Mesodermal cell (in vitro differentiated cells): ENCODE results near the gene QSER1.

Experiments
- H3K27ac ChIP-seq: 2 replicates; pipeline ENCODE4 v1.7.0; 2013; ENCODE audit warnings: mild to moderate bottlenecking, low read depth, low read length, moderate library complexity; ENCODE audit not compliant: severe bottlenecking
- H3K36me3 ChIP-seq: 2 replicates; pipeline ENCODE4 v1.7.1; 2013; ENCODE audit warnings: mild to moderate bottlenecking, low read length, moderate library complexity; ENCODE audit not compliant: control insufficient read depth, insufficient read depth
- H3K4me1 ChIP-seq: one replicate; pipeline ENCODE4 v1.7.1; 2013; ENCODE audit warnings: mild to moderate bottlenecking, low read length; ENCODE audit not compliant: insufficient read depth, control insufficient read depth, poor library complexity, severe bottlenecking
- H3K4me3 ChIP-seq: 2 replicates; pipeline ENCODE4 v1.7.0; 2013; ENCODE audit warnings: low read length, control low read depth, mild to moderate bottlenecking; ENCODE audit not compliant: insufficient read depth, poor library complexity, severe bottlenecking; ENCODE audit errors: extremely low read depth
- H3K9me3 ChIP-seq: 2 replicates; pipeline ENCODE4 v1.7.1; 2013; ENCODE audit warnings: mild to moderate bottlenecking, low read length, moderate library complexity; ENCODE audit not compliant: control insufficient read depth
- WGBS, 2 experiments: methylation state at CpG; one replicate each; pipeline ENCODE4 v1.1.5; 2013; ENCODE audit warnings: missing lambda C conversion rate in 2 of 2; ENCODE audit not compliant: insufficient coverage in 2 of 2; 5-methylcytosine and 5-hydroxymethylcytosine counted together

QSER1 gene

DNA sequence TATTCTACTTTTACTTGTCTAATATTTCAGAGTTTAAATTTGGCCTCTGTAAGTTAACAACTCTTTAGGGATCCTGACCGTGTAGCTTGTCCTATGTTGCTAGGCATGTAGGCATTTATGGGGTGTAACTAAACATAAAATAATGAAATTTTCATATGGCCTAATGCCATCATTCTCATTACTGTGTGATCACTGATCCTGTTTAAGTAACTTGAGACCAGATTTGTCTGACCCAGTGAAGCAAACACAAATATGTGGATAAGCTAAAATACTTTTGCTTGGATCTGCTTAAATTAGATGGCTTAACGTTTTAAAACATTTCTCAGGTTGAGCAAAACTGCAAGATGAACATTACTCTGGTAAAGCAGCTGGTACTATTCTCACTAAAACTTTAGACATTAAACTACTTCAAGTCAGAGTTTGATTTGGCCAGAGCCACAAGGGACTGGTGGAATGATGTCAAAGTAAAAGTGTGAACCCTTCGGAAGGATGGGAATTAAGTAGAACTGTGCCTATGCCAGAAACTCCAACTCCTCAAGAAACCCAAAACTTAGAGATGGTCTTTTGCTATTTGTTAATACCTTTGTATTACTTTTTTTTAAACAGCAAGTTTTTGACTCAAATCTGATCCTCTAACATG lies 12.5 kb downstream of the QSER1 start:
- Histone ChIP-seq H3K27ac (no peak overlapping the region), H3K4me3 (no peak overlapping the region)
- WGBS, 2 experiments: 100% methylated on average over 1 of the region's 3 CpGs; no CpG with 5 or more reads in 1 of the 2 experiments

DNA sequence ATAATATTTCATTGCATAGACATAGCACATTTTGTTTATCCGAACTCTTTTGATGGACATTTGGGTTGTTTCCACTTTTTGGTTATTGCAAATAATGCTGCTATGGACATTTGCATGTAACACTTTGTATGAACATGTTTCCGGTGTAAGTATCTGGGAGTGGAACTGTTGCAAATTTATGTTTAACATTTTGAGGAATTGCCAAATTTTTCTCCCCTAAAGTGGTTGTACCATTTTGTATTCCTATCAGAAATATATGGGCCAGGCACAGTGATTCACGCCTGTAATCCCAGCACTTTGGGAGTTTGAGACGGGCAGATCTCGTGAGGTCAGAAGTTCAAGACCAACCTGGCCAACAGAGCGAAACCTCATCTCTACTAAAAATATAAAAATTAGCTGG lies 16.0 kb downstream of the QSER1 start:
- WGBS, 2 experiments: 89 to 96% methylated on average over 4 to 5 of the region's 6 CpGs
- no peak overlapping the region for H3K27ac ChIP-seq

More for the DNA sequence above, 12.5 kb downstream of the QSER1 start:
- peaks cover 8% of the 10 kb centered on the region for H3K4me1 ChIP-seq
- H3K36me3 ChIP-seq: peaks cover 47% of the 10 kb centered on the region
- no peaks in the 10 kb centered on the region for H3K9me3 ChIP-seq

DNA sequence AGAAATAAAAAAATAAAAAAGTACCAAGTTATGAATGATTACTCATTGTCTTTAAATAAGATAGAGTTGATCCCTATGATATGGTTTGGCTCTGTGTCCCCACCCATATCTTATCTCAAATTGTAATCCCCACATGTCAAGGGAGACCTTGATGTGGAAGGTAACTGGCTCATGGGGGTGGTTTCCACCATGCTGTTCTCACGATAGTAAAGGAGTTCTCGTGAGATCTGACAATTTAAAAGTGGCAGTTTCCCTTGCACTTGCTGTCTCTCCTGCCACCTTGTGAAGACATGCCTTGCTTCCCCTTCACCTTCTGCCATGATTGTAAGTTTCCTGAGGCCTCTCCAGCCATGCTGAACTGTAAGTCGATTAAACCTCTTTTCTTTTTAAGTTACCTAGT lies 18.8 kb downstream of the QSER1 start:
- Histone ChIP-seq H3K27ac (no peak overlapping the region), H3K9me3 (no peaks in the 10 kb centered on the region), H3K36me3 (peaks cover 41% of the 10 kb centered on the region), H3K4me1 (no peaks in the 10 kb centered on the region), H3K4me3 (no peak overlapping the region)
- WGBS, 2 experiments: 88 to 94% methylated on average over 2 of the region's 3 CpGs

More for the DNA sequence above, 16.0 kb downstream of the QSER1 start:
- Histone ChIP-seq H3K4me3 (no peak overlapping the region), H3K4me1 (peaks cover 8% of the 10 kb centered on the region), H3K36me3 (peaks cover 44% of the 10 kb centered on the region), H3K9me3 (no peaks in the 10 kb centered on the region)

DNA sequence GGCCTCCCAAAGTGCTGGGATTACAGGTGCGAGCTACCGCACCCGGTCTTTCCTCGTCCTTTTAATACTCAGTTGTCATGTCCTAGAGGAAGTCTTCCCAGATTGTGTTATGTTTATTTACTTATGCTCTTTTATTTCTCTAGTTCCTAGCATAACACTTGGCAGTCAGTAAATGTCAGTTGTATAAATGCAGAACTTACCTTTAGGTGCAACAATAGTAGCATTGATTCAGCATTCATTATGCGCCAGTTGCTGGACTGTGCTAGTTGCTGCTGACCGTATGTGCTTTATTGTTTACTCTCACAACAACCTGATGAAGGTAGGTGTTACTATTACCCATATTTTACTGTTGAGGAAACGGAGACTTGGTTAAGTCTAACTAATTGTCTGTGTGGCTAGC lies 20.8 kb downstream of the QSER1 start:
- no peak overlapping the region for H3K27ac ChIP-seq
- whole genome bisulfite sequencing, 2 experiments: no CpG with 5 or more reads among the region's 7 CpGs

DNA sequence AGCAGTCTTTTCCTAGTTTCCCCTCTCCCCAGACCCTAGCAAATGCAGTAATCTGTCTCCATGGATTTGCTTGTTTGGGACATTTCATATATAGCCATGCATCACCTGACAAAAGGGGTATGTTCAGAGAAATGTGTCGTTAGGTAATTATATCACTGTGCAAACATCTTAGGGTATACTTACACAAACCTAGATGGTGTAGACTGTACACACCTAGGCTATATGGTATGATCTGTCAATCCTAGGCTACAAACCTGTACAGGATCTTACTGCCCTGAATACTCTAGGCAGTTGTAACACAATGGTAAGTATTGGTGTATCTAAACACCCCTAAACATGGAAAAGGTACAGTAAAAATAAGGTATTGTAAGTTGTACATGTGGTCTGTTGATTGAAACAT lies 23.8 kb downstream of the QSER1 start:
- H3K9me3 ChIP-seq: no peaks in the 10 kb centered on the region
- H3K36me3 ChIP-seq: peaks cover 24% of the 10 kb centered on the region
- no peaks in the 10 kb centered on the region for H3K4me1 ChIP-seq
- no peak overlapping the region for H3K4me3 ChIP-seq
- H3K27ac ChIP-seq: no peak overlapping the region
- WGBS, 2 experiments: no CpG with 5 or more reads among the region's 1 CpG

More for the DNA sequence above, 20.8 kb downstream of the QSER1 start:
- Histone ChIP-seq H3K4me3 (no peak overlapping the region), H3K4me1 (no peaks in the 10 kb centered on the region), H3K9me3 (no peaks in the 10 kb centered on the region), H3K36me3 (peaks cover 29% of the 10 kb centered on the region)

DNA sequence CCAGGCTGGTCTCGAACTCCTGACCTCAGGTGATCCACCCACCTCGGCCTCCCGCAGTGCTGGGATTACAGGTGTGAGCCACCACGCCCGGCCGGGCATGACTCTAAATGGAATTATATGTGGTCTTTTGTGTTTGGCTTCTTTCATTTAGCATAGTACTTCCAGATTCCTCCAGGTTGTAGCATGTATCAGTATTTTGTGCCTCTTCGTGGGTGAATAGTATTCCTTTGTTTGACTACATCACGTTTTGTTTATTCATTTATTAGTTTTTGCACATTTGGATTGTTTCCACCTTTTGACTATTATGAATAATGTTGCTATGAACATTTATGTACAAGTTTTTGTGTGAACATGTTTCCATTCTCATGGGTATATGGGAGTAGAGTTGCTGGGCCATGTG lies 24.4 kb downstream of the QSER1 start:
- 93 to 100% methylated on average over 1 to 3 of the region's 8 CpGs for WGBS, 2 experiments
- no peak overlapping the region for H3K27ac ChIP-seq

DNA sequence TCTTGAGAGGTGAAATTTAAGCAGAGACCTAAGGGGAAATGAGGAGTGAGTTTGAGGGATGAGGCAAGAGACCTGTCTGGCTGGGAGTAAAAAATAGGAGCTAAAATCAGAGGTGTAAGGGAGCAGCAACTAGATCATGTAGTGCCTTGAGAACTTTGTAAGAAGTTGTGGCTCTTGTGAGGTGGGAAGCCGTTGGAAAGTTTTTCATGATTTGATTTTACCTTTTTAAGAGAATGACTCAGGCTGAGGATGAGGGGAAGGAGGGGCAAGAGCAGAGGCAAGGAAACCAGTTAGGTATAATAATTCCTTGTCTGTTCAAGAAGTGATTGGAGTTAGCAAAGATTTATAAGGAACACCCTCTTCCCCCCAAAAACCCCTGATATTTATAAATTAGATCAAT lies 25.8 kb downstream of the QSER1 start:
- Histone ChIP-seq H3K36me3 (peaks cover 13% of the 10 kb centered on the region), H3K27ac (no peak overlapping the region), H3K4me3 (no peak overlapping the region), H3K9me3 (no peaks in the 10 kb centered on the region), H3K4me1 (no peaks in the 10 kb centered on the region)
- WGBS, 2 experiments: 70 to 86% methylated on average over 1 of the region's 1 CpG

More for the DNA sequence above, 24.4 kb downstream of the QSER1 start:
- Histone ChIP-seq H3K4me1 (no peaks in the 10 kb centered on the region), H3K9me3 (no peaks in the 10 kb centered on the region), H3K4me3 (no peak overlapping the region), H3K36me3 (peaks cover 17% of the 10 kb centered on the region)

DNA sequence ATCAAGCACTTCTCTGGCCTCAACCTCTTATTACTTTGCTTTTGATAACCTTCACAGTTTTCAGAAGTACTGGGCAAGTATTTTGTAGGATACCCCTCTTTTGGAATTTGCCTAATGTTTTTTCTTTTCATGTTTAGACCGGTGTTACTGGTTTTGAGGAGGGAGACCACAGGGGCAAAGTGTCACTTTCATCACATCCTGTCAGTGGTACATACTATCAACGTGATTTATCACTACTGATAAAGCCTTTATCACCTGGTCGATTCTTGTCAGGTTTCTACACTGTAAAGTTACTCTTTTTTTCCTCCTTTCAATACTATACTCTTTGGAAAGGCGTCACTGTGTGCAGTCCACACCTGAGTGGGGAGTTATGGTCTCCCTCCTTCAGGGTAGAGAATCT lies 26.7 kb downstream of the QSER1 start:
- 93 to 100% methylated on average over 2 to 3 of the region's 4 CpGs for WGBS, 2 experiments
- no peak overlapping the region for H3K27ac ChIP-seq
- H3K4me1 ChIP-seq: no peaks in the 10 kb centered on the region

DNA sequence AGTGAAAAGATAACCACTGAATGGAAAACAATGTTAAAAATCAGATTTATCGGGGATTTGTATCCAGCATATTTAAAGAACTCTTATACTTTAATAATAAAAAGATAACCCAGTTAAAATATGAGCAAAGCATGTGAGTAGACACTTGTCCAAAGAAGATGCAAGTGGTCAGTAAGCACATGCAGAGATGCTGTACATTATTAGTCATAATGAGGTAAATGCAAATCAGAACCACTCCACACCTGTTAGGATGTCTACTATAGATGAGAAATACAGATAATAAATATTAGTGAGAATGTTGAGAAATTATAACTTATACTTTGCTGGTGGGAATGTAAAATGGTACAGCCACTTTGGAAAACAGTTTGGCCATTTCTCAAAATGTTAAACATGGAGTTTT lies 28.0 kb downstream of the QSER1 start:
- WGBS, 2 experiments: no CpG with 5 or more reads among the region's 1 CpG
- no peaks in the 10 kb centered on the region for H3K4me1 ChIP-seq
- no peak overlapping the region for H3K27ac ChIP-seq
- peaks cover 13% of the 10 kb centered on the region for H3K36me3 ChIP-seq
- H3K9me3 ChIP-seq: no peaks in the 10 kb centered on the region
- no peak overlapping the region for H3K4me3 ChIP-seq

More for the DNA sequence above, 26.7 kb downstream of the QSER1 start:
- no peaks in the 10 kb centered on the region for H3K9me3 ChIP-seq
- H3K4me3 ChIP-seq: no peak overlapping the region
- peaks cover 13% of the 10 kb centered on the region for H3K36me3 ChIP-seq

DNA sequence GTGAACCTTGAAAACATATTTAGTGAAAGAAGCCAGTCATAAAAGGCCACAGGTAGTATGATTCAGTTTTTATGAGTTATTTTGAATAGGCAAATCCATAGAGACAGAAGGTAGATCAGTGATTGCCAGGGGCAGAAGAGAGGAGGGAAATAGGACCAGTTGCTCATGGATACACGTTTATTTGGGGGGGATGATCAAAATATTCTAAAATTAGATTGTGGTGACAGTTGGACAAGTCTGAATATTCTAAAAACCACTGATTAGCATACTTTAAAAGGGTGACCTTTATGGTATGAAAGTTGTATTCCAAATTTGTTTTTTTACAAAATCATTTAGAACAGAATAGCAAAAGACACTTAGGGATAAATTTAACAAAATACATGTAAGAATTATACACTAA lies 28.6 kb downstream of the QSER1 start:
- 100% methylated on average over 1 of the region's 1 CpG for WGBS, 2 experiments
- H3K9me3 ChIP-seq: no peaks in the 10 kb centered on the region
- H3K4me1 ChIP-seq: no peaks in the 10 kb centered on the region

DNA sequence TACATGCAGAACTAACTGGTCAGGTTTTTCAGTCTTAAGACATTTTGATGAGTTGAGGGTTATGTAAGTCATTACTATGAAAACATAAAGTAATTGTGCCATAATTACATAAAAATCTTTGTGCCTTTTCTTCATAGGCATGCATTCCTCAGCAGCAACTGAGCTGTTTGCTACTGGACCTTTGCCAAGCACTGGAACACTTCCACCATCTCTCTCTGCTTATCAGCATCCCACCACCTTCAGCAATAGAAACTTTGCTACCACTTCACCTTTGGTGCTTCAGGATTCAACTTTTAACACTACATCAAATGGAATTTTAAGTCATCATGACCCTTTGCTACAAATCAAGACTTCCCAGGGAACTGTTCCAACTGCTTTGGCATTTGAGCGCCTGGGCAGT lies 39.0 kb downstream of the QSER1 start:
- Histone ChIP-seq H3K9me3 (no peaks in the 10 kb centered on the region), H3K4me3 (no peak overlapping the region), H3K27ac (no peak overlapping the region), H3K4me1 (no peaks in the 10 kb centered on the region), H3K36me3 (peaks cover 56% of the 10 kb centered on the region)
- WGBS, 2 experiments: 89 to 100% methylated on average over 1 of the region's 1 CpG

More for the DNA sequence above, 28.6 kb downstream of the QSER1 start:
- Histone ChIP-seq H3K36me3 (peaks cover 11% of the 10 kb centered on the region), H3K4me3 (no peak overlapping the region), H3K27ac (no peak overlapping the region)
